HEK293 (cell line): ENCODE data around the gene SLAMF7.

Experiments
- CTCF ChIP-seq: fragments of 450-650 bp; formaldehyde crosslinking; IDR thresholded peaks from 2 replicates; pipeline ENCODE4 v1.5.1; 2016; ENCODE audit warnings: missing biosample characterization, missing genetic modification characterization
- ELK4 ChIP-seq: IDR thresholded peaks from 2 replicates; pipeline ENCODE4 v1.6.1; 2011; ENCODE audit warnings: mild to moderate bottlenecking, low read depth, low read length, borderline replicate concordance
- GLI4 ChIP-seq: fragments of 450-650 bp; formaldehyde crosslinking; IDR thresholded peaks from 2 replicates; pipeline ENCODE4 v1.5.1; 2016; ENCODE audit warnings: missing biosample characterization, missing genetic modification characterization
- KLF9 ChIP-seq: fragments of 450-650 bp; formaldehyde crosslinking; IDR thresholded peaks from 2 replicates; pipeline ENCODE4 v1.5.1; 2016; ENCODE audit warnings: missing biosample characterization, missing genetic modification characterization, low read depth
- REST ChIP-seq: fragments of 450-650 bp; formaldehyde crosslinking; IDR thresholded peaks from 2 replicates; pipeline ENCODE4 v1.5.1; 2016; ENCODE audit warnings: missing biosample characterization, missing genetic modification characterization
- SCRT1 ChIP-seq: fragments of 450-650 bp; formaldehyde crosslinking; IDR thresholded peaks from 2 replicates; pipeline ENCODE4 v1.5.1; 2016; ENCODE audit warnings: missing biosample characterization, missing genetic modification characterization, borderline replicate concordance
- ZBTB10 ChIP-seq: fragments of 450-650 bp; formaldehyde crosslinking; IDR thresholded peaks from 2 replicates; pipeline ENCODE4 v1.5.1; 2016; ENCODE audit warnings: missing biosample characterization, missing genetic modification characterization
- ZBTB11 ChIP-seq: fragments of 450-650 bp; formaldehyde crosslinking; conservative IDR thresholded peaks from 2 replicates; pipeline ENCODE4 v1.5.1; 2016; ENCODE audit warnings: low read depth, missing biosample characterization, missing genetic modification characterization
- ZNF274 ChIP-seq, 2 experiments: fragments of 200-500 bp in 1 of 2; fragments of 450-650 bp in 1 of 2; sonication (Bioruptor generic) in 1 of 2; formaldehyde crosslinking in 1 of 2; IDR thresholded peaks; 2 replicates each; pipeline versions ENCODE4 v1.5.1 to v1.6.1; 2014 to 2016; ENCODE audit warnings: borderline replicate concordance in 1 of 2, inconsistent platforms in 1 of 2, low read length in 1 of 2, missing biosample characterization in 1 of 2, missing genetic modification characterization in 1 of 2
- ZNF48 ChIP-seq: fragments of 450-650 bp; formaldehyde crosslinking; IDR thresholded peaks from 2 replicates; pipeline ENCODE4 v1.5.1; 2016; ENCODE audit warnings: missing biosample characterization, missing genetic modification characterization
- ZNF560 ChIP-seq: fragments of 450-650 bp; formaldehyde crosslinking; IDR thresholded peaks from 2 replicates; pipeline ENCODE4 v1.5.1; 2017; ENCODE audit warnings: missing biosample characterization, missing genetic modification characterization, borderline replicate concordance
- ZNF658 ChIP-seq: fragments of 450-650 bp; formaldehyde crosslinking; IDR thresholded peaks from 2 replicates; pipeline ENCODE4; 2016; ENCODE audit warnings: missing biosample characterization, missing genetic modification characterization
- ZNF670 ChIP-seq: fragments of 450-650 bp; formaldehyde crosslinking; IDR thresholded peaks from 2 replicates; pipeline ENCODE4 v1.5.1; 2016; ENCODE audit warnings: missing biosample characterization, missing genetic modification characterization, low read depth
- ZNF704 ChIP-seq: fragments of 450-650 bp; formaldehyde crosslinking; IDR thresholded peaks from 2 replicates; pipeline ENCODE4 v1.5.1; 2016; ENCODE audit warnings: missing biosample characterization, missing genetic modification characterization

GRCh38 chr1:160800142-160800541 lies 61.1 kb downstream of the SLAMF7 start:
- TF ChIP-seq ZNF274 (IDR thresholded peaks at IDR 0.05; ENCODE audit: low read length) (no peak), ZNF274 (tag by site-specific recombination; IDR thresholded peaks at IDR 0.05; ENCODE audit: borderline replicate concordance) (no peak), ZNF670 (tag by site-specific recombination) (no peak), CTCF (tag by site-specific recombination) (no peak), ZNF658 (tag by site-specific recombination) (no peak), ZBTB10 (tag by site-specific recombination) (no peak), SCRT1 (tag by site-specific recombination) (no peak), ZBTB11 (tag by site-specific recombination) (no peak), ZNF560 (no peak), ELK4 (no peak), REST (tag by site-specific recombination) (no peak), GLI4 (tag by site-specific recombination) (no peak), KLF9 (tag by site-specific recombination) (no peak), ZNF704 (no peak), ZNF48 (tag by site-specific recombination) (no peak)
